Neural progenitor cell (in vitro differentiated cells): ENCODE measurements around the gene KLHDC9.

Experiments used
- EZH2 ChIP-seq: fragments of 200-600 bp; sonication (generic); IDR thresholded peaks from 2 replicates; pipeline ENCODE4 v1.6.1; 2017; ENCODE audit warnings: antibody characterized with exemption, mild to moderate bottlenecking, moderate library complexity
- EZH2phosphoT487 ChIP-seq: fragments of 200-600 bp; sonication (generic); IDR thresholded peaks from 2 replicates; pipeline ENCODE4 v1.6.1; 2017; ENCODE audit warnings: antibody characterized with exemption
- TF ChIP-seq, protein P1 (sequence below): fragments of 200-600 bp; sonication (generic); IDR thresholded peaks from 2 replicates; pipeline ENCODE4 v1.5.1; 2017; ENCODE audit warnings: antibody characterized with exemption, mild to moderate bottlenecking

- TF ChIP-seq, protein P1, sequence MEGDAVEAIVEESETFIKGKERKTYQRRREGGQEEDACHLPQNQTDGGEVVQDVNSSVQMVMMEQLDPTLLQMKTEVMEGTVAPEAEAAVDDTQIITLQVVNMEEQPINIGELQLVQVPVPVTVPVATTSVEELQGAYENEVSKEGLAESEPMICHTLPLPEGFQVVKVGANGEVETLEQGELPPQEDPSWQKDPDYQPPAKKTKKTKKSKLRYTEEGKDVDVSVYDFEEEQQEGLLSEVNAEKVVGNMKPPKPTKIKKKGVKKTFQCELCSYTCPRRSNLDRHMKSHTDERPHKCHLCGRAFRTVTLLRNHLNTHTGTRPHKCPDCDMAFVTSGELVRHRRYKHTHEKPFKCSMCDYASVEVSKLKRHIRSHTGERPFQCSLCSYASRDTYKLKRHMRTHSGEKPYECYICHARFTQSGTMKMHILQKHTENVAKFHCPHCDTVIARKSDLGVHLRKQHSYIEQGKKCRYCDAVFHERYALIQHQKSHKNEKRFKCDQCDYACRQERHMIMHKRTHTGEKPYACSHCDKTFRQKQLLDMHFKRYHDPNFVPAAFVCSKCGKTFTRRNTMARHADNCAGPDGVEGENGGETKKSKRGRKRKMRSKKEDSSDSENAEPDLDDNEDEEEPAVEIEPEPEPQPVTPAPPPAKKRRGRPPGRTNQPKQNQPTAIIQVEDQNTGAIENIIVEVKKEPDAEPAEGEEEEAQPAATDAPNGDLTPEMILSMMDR, result no peak
- TF ChIP-seq EZH2 (no peak), EZH2phosphoT487 (no peak)
Measured at GRCh38 chr1:161114556-161114955, 16.4 kb downstream of the KLHDC9 start.
